Measurements from ENCODE around the gene TBXAS1.

DNA sequence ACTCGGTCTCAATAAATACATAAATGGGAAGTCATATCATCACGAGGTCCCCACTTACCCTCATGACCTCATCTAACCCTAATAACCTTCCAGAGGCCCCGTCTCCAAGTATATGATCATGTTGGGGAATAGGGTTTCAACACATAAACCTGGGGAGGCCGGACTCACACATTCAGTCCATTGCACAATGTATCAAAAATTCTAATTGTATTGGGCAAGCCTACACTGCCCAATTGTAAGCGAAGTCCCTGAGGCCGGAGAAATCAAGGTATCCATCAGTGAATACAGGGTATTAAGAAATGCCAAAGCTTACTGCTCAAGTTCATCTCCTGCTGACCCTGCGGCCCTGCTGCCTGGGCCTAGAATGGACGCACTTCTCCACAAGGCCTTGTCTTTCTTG, 164.1 kb downstream of the TBXAS1 start:
- TF ChIP-seq CTBP1 (IDR thresholded peaks at IDR 0.05; ENCODE audit: borderline replicate concordance), result no peak
- TF ChIP-seq BHLHE40 (IDR thresholded peaks at IDR 0.05; ENCODE audit: borderline replicate concordance), result no peak
- no peak for TF ChIP-seq SP1 (IDR thresholded peaks at IDR 0.05)
- no peak for TF ChIP-seq TARDBP (IDR thresholded peaks at IDR 0.05)
- no peak for TF ChIP-seq L3MBTL2 (conservative IDR thresholded peaks at IDR 0.05)
- no peak for TF ChIP-seq NFRKB (IDR thresholded peaks at IDR 0.05)
- TF ChIP-seq FOXM1 (IDR thresholded peaks at IDR 0.05; ENCODE audit: borderline replicate concordance), result no peak
- TF ChIP-seq HDGF (IDR thresholded peaks at IDR 0.05; ENCODE audit: borderline replicate concordance), result no peak
- TF ChIP-seq ARNT (IDR thresholded peaks at IDR 0.05), result no peak
- no peak for TF ChIP-seq FOXK2 (IDR thresholded peaks at IDR 0.05)
- TF ChIP-seq ELF4 (IDR thresholded peaks at IDR 0.05), result no peak

Measured in HEK293T (cell line).